ENCODE results near the gene GALNS. TPM values are rescaled to one million over a fixed set of nuclear protein-coding genes. Genes with fewer than 3 reads are reported as not detected.
A peak's percentile ranks its signal among the peaks of the same experiment; 100 is the strongest.

GALNS gene
- total RNA-seq, 6 experiments from 2014 or later: 16.6 to 20.7 (median 18.2) TPM

DNA sequence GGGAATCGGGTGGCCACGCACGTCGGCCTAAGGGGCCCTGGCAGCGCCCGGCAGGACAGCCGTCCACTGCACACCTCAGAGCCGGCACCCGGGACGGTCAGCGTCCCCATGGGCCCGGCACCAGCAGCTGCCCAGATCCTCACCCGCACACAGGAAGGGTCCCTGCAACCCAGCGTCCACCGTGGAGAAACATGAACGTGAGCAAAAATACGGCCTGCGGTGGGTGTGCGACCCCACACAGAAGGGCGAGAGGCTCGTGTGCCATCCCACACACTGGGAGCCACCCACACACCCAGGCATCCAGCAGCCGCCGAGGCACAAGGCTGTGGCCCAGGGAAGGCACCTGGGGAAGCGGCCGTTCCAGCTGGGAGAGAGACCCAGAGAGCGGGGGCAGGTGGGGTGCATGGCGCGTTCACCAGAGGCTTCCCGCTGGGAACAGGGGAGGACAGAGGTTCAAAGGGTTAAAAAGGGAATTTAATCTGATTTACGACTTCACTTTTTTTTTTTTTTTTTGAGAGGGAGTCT, 78.1 kb downstream of the GALNS start:
- peaks cover 7% of the 10 kb centered on the region for H3K27me3 Mint-ChIP-seq (ENCODE audit: insufficient read depth)
- TF ChIP-seq, protein P1, sequence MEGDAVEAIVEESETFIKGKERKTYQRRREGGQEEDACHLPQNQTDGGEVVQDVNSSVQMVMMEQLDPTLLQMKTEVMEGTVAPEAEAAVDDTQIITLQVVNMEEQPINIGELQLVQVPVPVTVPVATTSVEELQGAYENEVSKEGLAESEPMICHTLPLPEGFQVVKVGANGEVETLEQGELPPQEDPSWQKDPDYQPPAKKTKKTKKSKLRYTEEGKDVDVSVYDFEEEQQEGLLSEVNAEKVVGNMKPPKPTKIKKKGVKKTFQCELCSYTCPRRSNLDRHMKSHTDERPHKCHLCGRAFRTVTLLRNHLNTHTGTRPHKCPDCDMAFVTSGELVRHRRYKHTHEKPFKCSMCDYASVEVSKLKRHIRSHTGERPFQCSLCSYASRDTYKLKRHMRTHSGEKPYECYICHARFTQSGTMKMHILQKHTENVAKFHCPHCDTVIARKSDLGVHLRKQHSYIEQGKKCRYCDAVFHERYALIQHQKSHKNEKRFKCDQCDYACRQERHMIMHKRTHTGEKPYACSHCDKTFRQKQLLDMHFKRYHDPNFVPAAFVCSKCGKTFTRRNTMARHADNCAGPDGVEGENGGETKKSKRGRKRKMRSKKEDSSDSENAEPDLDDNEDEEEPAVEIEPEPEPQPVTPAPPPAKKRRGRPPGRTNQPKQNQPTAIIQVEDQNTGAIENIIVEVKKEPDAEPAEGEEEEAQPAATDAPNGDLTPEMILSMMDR (IDR thresholded peaks at IDR 0.05): no peak
- H3K36me3 Mint-ChIP-seq (ENCODE audit: low read depth): peaks cover 8% of the 10 kb centered on the region; the same call in 1 of the 2 replicates

DNA sequence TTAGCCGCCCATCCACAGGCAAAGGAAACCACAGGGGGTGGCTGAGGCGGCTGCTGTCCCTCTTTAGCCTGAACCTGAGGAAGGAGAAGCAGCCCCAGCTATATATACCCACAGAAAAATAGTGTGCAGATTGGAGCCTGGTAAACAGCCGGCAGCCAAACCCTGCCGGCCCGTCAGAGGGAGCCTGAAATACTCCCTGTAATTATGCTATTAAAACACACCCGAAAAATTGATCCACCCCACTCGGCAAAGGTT, 78.5 kb downstream of the GALNS start:
- no peak overlapping the region for H3K27ac Mint-ChIP-seq
- peaks cover 51% of the 10 kb centered on the region for H3K4me1 Mint-ChIP-seq (ENCODE audit: low read depth)
- H3K36me3 Mint-ChIP-seq (ENCODE audit: low read depth): peaks cover 4% of the 10 kb centered on the region; the same call in 1 of the 2 replicates
- no peak overlapping the region for H3K4me3 Mint-ChIP-seq
- H3K9me3 Mint-ChIP-seq: no peaks in the 10 kb centered on the region
- DNase-seq: no peak
- peaks cover 7% of the 10 kb centered on the region for H3K27me3 Mint-ChIP-seq (ENCODE audit: insufficient read depth)
- TF ChIP-seq, protein P1 (IDR thresholded peaks at IDR 0.05): no peak

More for the DNA sequence above, 78.1 kb downstream of the GALNS start:
- Mint-ChIP-seq H3K4me3 (no peak overlapping the region), H3K4me1 (ENCODE audit: low read depth) (peaks cover 51% of the 10 kb centered on the region), H3K9me3 (no peaks in the 10 kb centered on the region), H3K27ac (no peak overlapping the region)
- no peak for DNase-seq

DNA sequence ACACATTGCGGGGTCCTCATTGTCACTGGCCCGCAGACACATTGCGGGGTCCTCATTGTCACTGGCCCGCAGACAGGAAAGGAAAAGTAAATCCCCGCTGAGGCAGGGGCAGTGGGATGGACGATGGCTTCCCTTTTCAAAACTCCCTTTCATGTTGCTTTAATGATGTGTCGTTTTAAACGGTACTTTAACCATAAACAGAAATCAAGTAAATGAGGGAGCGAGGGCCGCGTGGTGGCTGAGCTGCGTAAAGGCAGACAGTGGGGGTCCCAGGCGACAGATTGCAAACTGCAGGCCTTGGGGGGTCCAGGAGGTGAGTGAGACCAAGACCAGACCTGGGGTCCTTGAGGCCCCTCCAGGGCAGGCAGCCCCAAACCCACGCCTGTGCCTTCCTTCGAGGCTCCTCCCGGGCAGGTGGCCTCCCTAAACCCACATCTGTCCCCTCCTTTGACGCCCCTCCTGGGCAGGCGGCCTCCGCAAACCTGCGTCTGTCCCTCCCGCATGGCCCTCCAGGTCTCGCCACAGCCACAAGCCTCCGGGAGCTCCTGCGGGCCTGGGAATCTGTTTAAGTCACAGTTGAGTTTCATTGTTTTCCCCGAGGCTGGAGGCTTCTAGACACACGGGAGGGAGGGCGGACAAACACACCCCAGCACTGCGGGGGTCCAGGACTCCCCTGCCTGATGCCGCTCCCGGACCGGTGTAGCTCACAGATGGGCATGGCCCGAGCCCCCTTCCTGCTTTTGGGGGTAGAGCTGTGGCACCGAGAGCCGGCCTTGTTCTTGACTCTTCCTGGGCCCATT, 79.1 kb downstream of the GALNS start:
- H3K36me3 Mint-ChIP-seq (ENCODE audit: low read depth): no peaks in the 10 kb centered on the region
- TF ChIP-seq, protein P1 (IDR thresholded peaks at IDR 0.05): no peak
- H3K4me1 Mint-ChIP-seq (ENCODE audit: low read depth): peaks cover 51% of the 10 kb centered on the region
- no peak for DNase-seq
- no peaks in the 10 kb centered on the region for H3K9me3 Mint-ChIP-seq
- H3K27ac Mint-ChIP-seq: no peak overlapping the region
- H3K27me3 Mint-ChIP-seq (ENCODE audit: insufficient read depth): peaks cover 5% of the 10 kb centered on the region
- H3K4me3 Mint-ChIP-seq: no peak overlapping the region

DNA sequence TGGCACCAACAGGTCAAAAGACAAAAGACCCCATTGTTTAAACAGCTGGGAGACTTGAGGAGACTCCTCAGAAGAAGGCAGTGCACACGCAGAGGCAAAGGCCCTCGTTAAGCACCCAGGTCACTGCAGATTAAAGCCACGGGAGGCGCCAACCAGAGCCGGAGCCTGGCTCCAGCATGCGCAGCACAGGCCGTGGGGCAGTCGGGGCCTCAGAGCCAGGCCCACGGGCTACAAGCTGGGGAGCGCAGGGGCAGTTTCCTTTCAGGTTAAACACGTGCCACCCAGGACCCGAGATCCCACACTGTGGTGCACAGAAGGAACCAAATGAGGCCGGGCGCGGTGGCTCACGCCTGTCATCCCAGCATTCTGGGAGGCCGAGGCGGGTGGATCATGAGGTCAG, 80.9 kb downstream of the GALNS start:
- peak overlapping the region; percentile 24; the same call in 1 of the 2 replicates for H3K27ac Mint-ChIP-seq
- DNase-seq: no peak
- H3K27me3 Mint-ChIP-seq (ENCODE audit: insufficient read depth): peaks cover 5% of the 10 kb centered on the region
- no peaks in the 10 kb centered on the region for H3K36me3 Mint-ChIP-seq (ENCODE audit: low read depth)
- TF ChIP-seq, protein P1 (IDR thresholded peaks at IDR 0.05): no peak
- H3K4me3 Mint-ChIP-seq: no peak overlapping the region
- peaks cover 45% of the 10 kb centered on the region for H3K4me1 Mint-ChIP-seq (ENCODE audit: low read depth)
- no peaks in the 10 kb centered on the region for H3K9me3 Mint-ChIP-seq

DNA sequence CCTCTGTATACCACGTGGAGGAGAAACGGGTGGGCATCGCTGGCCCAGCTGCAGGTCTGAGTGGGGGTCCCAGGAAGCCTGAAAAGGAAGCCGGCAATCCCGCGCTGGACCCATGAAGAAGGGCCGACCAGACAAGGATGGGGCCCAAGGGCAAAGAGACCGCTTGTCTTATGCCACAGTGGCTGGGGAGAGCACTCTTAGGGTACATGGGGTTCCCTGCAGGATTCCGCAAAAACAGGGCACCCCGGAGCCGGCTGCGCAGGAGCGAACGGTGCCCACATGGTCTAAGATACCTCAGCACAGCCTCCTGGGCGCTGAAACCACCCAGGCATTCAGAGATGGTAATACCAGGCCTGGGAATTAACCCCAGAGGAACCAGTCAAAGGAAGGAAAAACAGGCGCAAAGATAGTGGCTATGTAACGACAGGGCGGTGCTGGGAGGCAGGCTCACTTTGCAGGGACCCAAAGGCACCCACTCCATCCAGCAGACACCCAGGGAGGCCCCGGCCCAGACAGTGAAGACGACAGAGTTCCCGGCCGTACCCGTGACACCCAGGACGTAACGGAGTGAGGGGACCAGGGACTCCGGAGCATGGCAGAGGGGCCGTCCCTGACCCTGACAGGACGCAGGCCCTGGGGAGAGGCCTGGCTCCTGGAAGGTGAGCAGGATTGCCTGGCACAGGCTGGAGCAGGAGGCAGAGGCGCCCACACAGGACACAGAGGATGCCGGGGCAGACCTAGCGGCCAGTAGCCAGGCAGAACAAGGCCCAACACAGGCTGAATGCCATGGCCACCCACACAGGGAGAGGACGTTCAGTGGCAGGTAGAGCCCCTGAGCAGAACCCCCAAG, 82.0 kb downstream of the GALNS start:
- peaks cover 35% of the 10 kb centered on the region for H3K4me1 Mint-ChIP-seq (ENCODE audit: low read depth)
- no peak for DNase-seq
- no peaks in the 10 kb centered on the region for H3K36me3 Mint-ChIP-seq (ENCODE audit: low read depth)
- peak overlapping the region; percentile 98 for H3K27ac Mint-ChIP-seq
- no peaks in the 10 kb centered on the region for H3K9me3 Mint-ChIP-seq
- TF ChIP-seq, protein P1 (IDR thresholded peaks at IDR 0.05): no peak
- H3K4me3 Mint-ChIP-seq: no peak overlapping the region
- peaks cover 5% of the 10 kb centered on the region for H3K27me3 Mint-ChIP-seq (ENCODE audit: insufficient read depth)
